SK-N-SH treated with all-trans-retinoic acid at 6 μM for 48 hours (cell line): ENCODE measurements around the gene PDCL3.

ENCODE experiments used
- ATAC-seq: fragments of 200-7000 bp; cut with Tn5 transposase; 3 replicates; pipeline ENCODE4 v1.9.1; 2020; ENCODE audit warnings: mild to moderate bottlenecking, moderate library complexity
- ARNTL ChIP-seq: fragments of 450-650 bp; formaldehyde crosslinking; IDR thresholded peaks from 2 replicates; pipeline ENCODE4 v1.5.0; 2020; ENCODE audit warnings: low read depth, mild to moderate bottlenecking, moderate library complexity, borderline replicate concordance
- BACH2 ChIP-seq: fragments of 250-450 bp; sonication (Bioruptor Pico); IDR thresholded peaks from 2 replicates; pipeline ENCODE4 v1.9.0; 2021; ENCODE audit warnings: mild to moderate bottlenecking, borderline replicate concordance
- CSDC2 ChIP-seq: fragments of 250-450 bp; sonication (Bioruptor Pico); IDR thresholded peaks from 2 replicates; pipeline ENCODE4 v1.5.0; 2020; ENCODE audit warnings: mild to moderate bottlenecking, moderate library complexity
- CSRNP3 ChIP-seq: fragments of 250-450 bp; sonication (Bioruptor Pico); IDR thresholded peaks from 2 replicates; pipeline ENCODE4 v1.5.1; 2021; ENCODE audit warnings: mild to moderate bottlenecking, moderate library complexity
- ESRRG ChIP-seq: fragments of 250-450 bp; sonication (Bioruptor Pico); IDR thresholded peaks from 2 replicates; pipeline ENCODE4 v1.6.1; 2021; ENCODE audit warnings: mild to moderate bottlenecking
- GLIS3 ChIP-seq: fragments of 250-450 bp; sonication (Bioruptor Pico); IDR thresholded peaks from 2 replicates; pipeline ENCODE4 v1.5.0; 2020; ENCODE audit warnings: mild to moderate bottlenecking, moderate library complexity
- ISL1 ChIP-seq: fragments of 250-450 bp; sonication (Bioruptor Pico); IDR thresholded peaks from 2 replicates; pipeline ENCODE4 v2.1.2; 2022; ENCODE audit warnings: mild to moderate bottlenecking, moderate library complexity
- OSR1 ChIP-seq: fragments of 250-450 bp; sonication (Bioruptor Pico); IDR thresholded peaks from 2 replicates; pipeline ENCODE4 v1.8.0; 2022; ENCODE audit warnings: moderate library complexity, mild to moderate bottlenecking, inconsistent platforms
- PATZ1 ChIP-seq: fragments of 250-450 bp; sonication (Bioruptor Pico); IDR thresholded peaks from 2 replicates; pipeline ENCODE4 v1.8.0; 2020; ENCODE audit warnings: mild to moderate bottlenecking, moderate library complexity, borderline replicate concordance
- POU6F1 ChIP-seq: fragments of 250-450 bp; sonication (Bioruptor Pico); IDR thresholded peaks from 2 replicates; pipeline ENCODE4 v1.8.0; 2021; ENCODE audit warnings: low read depth, mild to moderate bottlenecking, moderate library complexity, borderline replicate concordance
- PPARA ChIP-seq: fragments of 250-450 bp; sonication (Bioruptor Pico); IDR thresholded peaks from 2 replicates; pipeline ENCODE4 v1.5.0; 2020; ENCODE audit warnings: mild to moderate bottlenecking, borderline replicate concordance
- RARB ChIP-seq: fragments of 250-450 bp; sonication (Bioruptor Pico); IDR thresholded peaks from 2 replicates; pipeline ENCODE4 v1.8.0; 2021; ENCODE audit warnings: mild to moderate bottlenecking, moderate library complexity
- SNAI2 ChIP-seq: fragments of 250-450 bp; sonication (Bioruptor Pico); IDR thresholded peaks from 2 replicates; pipeline ENCODE4 v1.5.0; 2020; ENCODE audit warnings: mild to moderate bottlenecking, moderate library complexity
- TCF4 ChIP-seq: fragments of 250-450 bp; sonication (Bioruptor Pico); IDR thresholded peaks from 2 replicates; pipeline ENCODE4 v1.8.0; 2021; ENCODE audit warnings: mild to moderate bottlenecking, moderate library complexity, borderline replicate concordance
- TOX ChIP-seq: fragments of 250-450 bp; sonication (Bioruptor Pico); IDR thresholded peaks from 2 replicates; pipeline ENCODE4 v1.8.0; 2021; ENCODE audit warnings: mild to moderate bottlenecking, moderate library complexity, borderline replicate concordance
- ZC3H10 ChIP-seq: fragments of 250-450 bp; sonication (Bioruptor Pico); IDR thresholded peaks from 2 replicates; pipeline ENCODE4 v1.5.1; 2021; ENCODE audit warnings: mild to moderate bottlenecking, moderate library complexity
- ZFP3 ChIP-seq: fragments of 250-450 bp; sonication (Bioruptor Pico); IDR thresholded peaks from 2 replicates; pipeline ENCODE4 v1.5.0; 2020; ENCODE audit warnings: mild to moderate bottlenecking, moderate library complexity
- ZFP30 ChIP-seq: fragments of 450-650 bp; formaldehyde crosslinking; IDR thresholded peaks from 2 replicates; pipeline ENCODE4 v1.5.0; 2022; ENCODE audit warnings: mild to moderate bottlenecking, moderate library complexity
- ZNF565 ChIP-seq: fragments of 450-650 bp; formaldehyde crosslinking; conservative IDR thresholded peaks from 2 replicates; pipeline ENCODE4 v1.5.0; 2020; ENCODE audit warnings: low read depth, mild to moderate bottlenecking, moderate library complexity
- ZNF70 ChIP-seq: fragments of 450-650 bp; formaldehyde crosslinking; IDR thresholded peaks from 2 replicates; pipeline ENCODE4 v1.5.0; 2020; ENCODE audit warnings: mild to moderate bottlenecking, moderate library complexity
- ZNF8 ChIP-seq: fragments of 450-650 bp; formaldehyde crosslinking; IDR thresholded peaks from 2 replicates; pipeline ENCODE4 v1.5.0; 2020; ENCODE audit warnings: mild to moderate bottlenecking, moderate library complexity

The PDCL3 gene

GRCh38 chr2:100623930-100624329 is 61.1 kb downstream of the PDCL3 start:
- ATAC-seq = no peak
- no peak for TF ChIP-seq PPARA (CRISPR knock-in tag)
- no peak for TF ChIP-seq ZNF70 (CRISPR knock-in tag)
- no peak for TF ChIP-seq RARB (CRISPR knock-in tag)
- no peak for TF ChIP-seq ZC3H10 (CRISPR knock-in tag)
- TF ChIP-seq CSRNP3 (CRISPR knock-in tag) = no peak
- TF ChIP-seq PATZ1 = no peak
- no peak for TF ChIP-seq SNAI2
- no peak for TF ChIP-seq CSDC2 (CRISPR knock-in tag)
- TF ChIP-seq ZFP3 (CRISPR knock-in tag) = no peak
- TF ChIP-seq BACH2 (CRISPR knock-in tag) = no peak
- TF ChIP-seq ZFP30 (CRISPR knock-in tag) = no peak
- TF ChIP-seq ZNF565 (CRISPR knock-in tag) = no peak
- TF ChIP-seq POU6F1 (CRISPR knock-in tag) = no peak
- TF ChIP-seq ISL1 = no peak
- TF ChIP-seq TOX (CRISPR knock-in tag) = no peak
- TF ChIP-seq GLIS3 (CRISPR knock-in tag) = no peak
- TF ChIP-seq ESRRG (CRISPR knock-in tag) = no peak
- TF ChIP-seq ARNTL = no peak

- no peak for ATAC-seq
- TF ChIP-seq PATZ1 = no peak
- TF ChIP-seq ZNF565 (CRISPR knock-in tag) = no peak
- no peak for TF ChIP-seq ESRRG (CRISPR knock-in tag)
- no peak for TF ChIP-seq ZC3H10 (CRISPR knock-in tag)
- TF ChIP-seq ZNF70 (CRISPR knock-in tag) = no peak
- TF ChIP-seq PPARA (CRISPR knock-in tag) = no peak
- TF ChIP-seq TCF4 (CRISPR knock-in tag) = no peak
- no peak for TF ChIP-seq RARB (CRISPR knock-in tag)
- no peak for TF ChIP-seq CSDC2 (CRISPR knock-in tag)
- TF ChIP-seq SNAI2 = no peak
- no peak for TF ChIP-seq ARNTL
Measured at GRCh38 chr2:100624536-100624935, 61.7 kb downstream of the PDCL3 start.

GRCh38 chr2:100625717-100626116 is 62.9 kb downstream of the PDCL3 start:
- TF ChIP-seq PPARA (CRISPR knock-in tag) (no peak), ZFP30 (CRISPR knock-in tag) (no peak), ZNF8 (no peak), OSR1 (CRISPR knock-in tag) (no peak), CSDC2 (CRISPR knock-in tag) (no peak), TOX (CRISPR knock-in tag) (no peak), RARB (CRISPR knock-in tag) (no peak)
- TF ChIP-seq, all 23 proteins: peak for 0
- no peak; the same call in 2 of the 3 replicates for ATAC-seq
